HepG2 (cell line): ENCODE results near the gene TPX2. TPM values are rescaled to one million over a fixed set of nuclear protein-coding genes. Genes with fewer than 3 reads are reported as not detected.
A peak's percentile ranks its signal among the peaks of the same experiment; 100 is the strongest.

Experiments used
- ARNT2 ChIP-seq: sonication (generic); formaldehyde crosslinking; IDR thresholded peaks from 2 replicates; pipeline ENCODE4 v1.8.0; 2022; ENCODE audit warnings: mild to moderate bottlenecking, low read depth, missing genetic modification reagents, moderate library complexity
- ATF7 ChIP-seq, 2 experiments: fragments of 450-650 bp in 1 of 2; sonication (generic) in 1 of 2; formaldehyde crosslinking in 1 of 2; IDR thresholded peaks; 2 replicates each; pipeline versions ENCODE4 v1.4.0 to v1.6.1; 2016 to 2020; ENCODE audit warnings: antibody characterized with exemption in 1 of 2, mild to moderate bottlenecking in 1 of 2, missing genetic modification reagents in 1 of 2
- FLYWCH1 ChIP-seq: sonication (generic); formaldehyde crosslinking; IDR thresholded peaks from 2 replicates; pipeline ENCODE4 v1.8.1; 2023; ENCODE audit warnings: mild to moderate bottlenecking, missing genetic modification reagents
- HCFC1 ChIP-seq: fragments of 150-350 bp; IDR thresholded peaks from 2 replicates; pipeline ENCODE4 v1.6.1; 2014; ENCODE audit warnings: low read depth, low read length
- HHEX ChIP-seq: IDR thresholded peaks from 2 replicates; pipeline ENCODE4 v1.6.1; 2016; ENCODE audit warnings: control low read depth
- ISX ChIP-seq: sonication (generic); formaldehyde crosslinking; conservative IDR thresholded peaks from 2 replicates; pipeline ENCODE4 v1.5.0; 2020; ENCODE audit warnings: missing genetic modification reagents
- MAZ ChIP-seq, 2 experiments: sonication (generic) in 1 of 2; formaldehyde crosslinking in 1 of 2; IDR thresholded peaks; 2 replicates each; pipeline versions ENCODE4 v1.5.0 to v1.6.1; 2012 to 2020; ENCODE audit warnings: low read depth in 2 of 2, mild to moderate bottlenecking in 2 of 2, borderline replicate concordance in 1 of 2, improper control_type of control experiment in 1 of 2, low read length in 1 of 2, missing genetic modification reagents in 1 of 2, moderate library complexity in 1 of 2
- MEF2D ChIP-seq: sonication (generic); formaldehyde crosslinking; IDR thresholded peaks from 2 replicates; pipeline ENCODE4 v1.5.1; 2020; ENCODE audit warnings: mild to moderate bottlenecking, missing genetic modification reagents
- MTF2 ChIP-seq: sonication (generic); formaldehyde crosslinking; IDR thresholded peaks from 2 replicates; pipeline ENCODE4 v1.5.0; 2020; ENCODE audit warnings: missing genetic modification reagents, borderline replicate concordance
- MZF1 ChIP-seq: sonication (generic); formaldehyde crosslinking; IDR thresholded peaks from 2 replicates; pipeline ENCODE4 v1.8.1; 2023; ENCODE audit warnings: mild to moderate bottlenecking, missing genetic modification reagents, borderline replicate concordance
- NR0B2 ChIP-seq: sonication (generic); formaldehyde crosslinking; IDR thresholded peaks from 2 replicates; pipeline ENCODE4 v1.4.0; 2020; ENCODE audit warnings: mild to moderate bottlenecking, missing genetic modification reagents
- POLR2G ChIP-seq: fragments of 200-400 bp; formaldehyde crosslinking; IDR thresholded peaks from 2 replicates; pipeline ENCODE4 v1.6.1; 2018; ENCODE audit warnings: mild to moderate bottlenecking, low read depth, low read length, moderate library complexity
- RNF219 ChIP-seq: sonication (generic); formaldehyde crosslinking; IDR thresholded peaks from 2 replicates; pipeline ENCODE4 v1.5.0; 2020; ENCODE audit warnings: mild to moderate bottlenecking, missing genetic modification reagents
- SIX1 ChIP-seq: sonication (generic); formaldehyde crosslinking; IDR thresholded peaks from 2 replicates; pipeline ENCODE4 v1.4.0; 2020; ENCODE audit warnings: missing genetic modification reagents, borderline replicate concordance
- SNRNP70 ChIP-seq: fragments of 200-400 bp; formaldehyde crosslinking; IDR thresholded peaks from 2 replicates; pipeline ENCODE4 v1.6.1; 2017; ENCODE audit warnings: mild to moderate bottlenecking, low read depth, low read length, moderate library complexity
- SUZ12 ChIP-seq: fragments of 150-350 bp; IDR thresholded peaks from 2 replicates; pipeline ENCODE4 v1.6.1; 2014; ENCODE audit warnings: low read depth, low read length
- YEATS2 ChIP-seq: sonication (generic); formaldehyde crosslinking; IDR thresholded peaks from 2 replicates; pipeline ENCODE4 v1.4.0; 2020; ENCODE audit warnings: missing genetic modification reagents, borderline replicate concordance
- YEATS4 ChIP-seq: sonication (generic); formaldehyde crosslinking; IDR thresholded peaks from 2 replicates; pipeline ENCODE4 v1.4.0; 2020; ENCODE audit warnings: missing genetic modification reagents, borderline replicate concordance
- ZNF639 ChIP-seq: conservative IDR thresholded peaks from 2 replicates; pipeline ENCODE4 v1.6.1; 2018; ENCODE audit warnings: missing genetic modification reagents
- ZNF740 ChIP-seq: sonication (generic); formaldehyde crosslinking; IDR thresholded peaks from 2 replicates; pipeline ENCODE4 v1.4.0; 2020; ENCODE audit warnings: missing genetic modification reagents
- ZNF775 ChIP-seq: sonication (generic); formaldehyde crosslinking; IDR thresholded peaks from 2 replicates; pipeline ENCODE4 v1.4.0; 2020; ENCODE audit warnings: missing genetic modification reagents, mild to moderate bottlenecking, moderate library complexity, borderline replicate concordance
- ZSCAN25 ChIP-seq: sonication (generic); formaldehyde crosslinking; IDR thresholded peaks from 2 replicates; pipeline ENCODE4 v1.8.0; 2022; ENCODE audit warnings: mild to moderate bottlenecking, missing genetic modification reagents
- polyA plus RNA-seq, 8 experiments: library from polyadenylated mRNA; depleted of rRNA in 3 of 8; stranded (reverse) in 7 of 8; unstranded in 1 of 8; fragments of >200 nt; fragmentation: Illumina TruSeq in 4 of 8; extraction: Trizol in 4 of 8; gene quantifications; 2 replicates each; pipeline versions ENCODE4 v1.2.1 to v1.2.3, GENCODE V29; 2011 to 2016; ENCODE audit warnings: low read depth in 4 of 8, missing spikeins in 1 of 8, mixed read lengths in 1 of 8; ENCODE audit not compliant: insufficient read depth in 1 of 8
- total RNA-seq, 5 experiments: library from RNA; depleted of rRNA; stranded (reverse); fragments of >200 nt; fragmentation: Illumina TruSeq; extraction: Trizol; gene quantifications; 2 replicates each; pipeline ENCODE4 v1.2.3, GENCODE V29; 2016; ENCODE audit warnings: low read depth in 1 of 5
- TF ChIP-seq, protein P1 (sequence below): sonication (generic); formaldehyde crosslinking; IDR thresholded peaks from 2 replicates; pipeline ENCODE4 v1.5.0; 2020; ENCODE audit warnings: missing genetic modification reagents

Gene TPX2
- total and polyA plus RNA-seq, 2 of the 13 experiments (the other 11 are each of a cell fraction or from before 2014, with no cell fraction given), result 34.3 to 124 TPM

DNA sequence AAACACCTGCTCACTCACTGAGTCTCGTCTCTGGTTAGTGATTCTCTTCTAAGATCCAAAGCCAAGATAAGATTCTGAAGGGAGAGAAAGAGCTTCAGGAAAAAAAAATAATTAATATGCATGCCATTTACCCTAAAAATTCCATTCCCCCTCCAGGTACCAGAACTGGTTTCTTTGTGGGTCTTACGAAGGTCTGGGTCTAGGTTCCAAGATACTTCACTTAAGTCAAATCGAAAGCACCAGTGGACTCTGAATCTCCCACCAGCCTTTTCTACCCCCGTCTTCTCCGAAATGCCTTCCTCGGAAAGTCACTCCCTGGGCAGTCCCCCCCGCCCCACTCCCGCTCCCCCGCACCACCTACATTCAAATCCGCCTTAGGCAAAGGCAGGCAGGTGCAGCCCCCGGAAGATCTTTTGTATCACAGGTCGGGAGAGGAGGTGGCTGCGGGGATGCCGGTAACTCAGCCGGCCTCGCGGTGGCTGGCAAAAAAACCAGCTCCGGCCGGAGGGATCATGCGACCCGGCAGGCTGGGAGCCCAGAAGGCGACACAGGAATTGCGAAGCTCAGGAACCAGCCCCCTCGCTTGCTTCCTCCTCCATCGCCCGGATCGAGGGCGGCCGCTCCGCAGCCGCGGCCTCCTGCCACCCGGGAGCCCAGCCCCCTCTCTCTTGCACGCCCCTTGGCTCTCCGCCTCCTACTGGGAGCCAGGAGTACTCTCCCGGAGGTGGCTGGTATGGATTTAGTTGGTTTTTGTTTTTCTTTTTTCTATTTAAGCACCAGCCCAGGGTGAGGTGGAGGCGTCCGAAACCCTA, 16.6 kb upstream of the TPX2 start, which contains the start of gene BCL2L1 (continued):
- TF ChIP-seq MZF1 (CRISPR knock-in tag) (no peak), HCFC1 (no peak), MTF2 (no peak), ARNT2 (0 out of 2 replicates have a peak, but pooled peaks have one; percentile 2), HHEX (CRISPR knock-in tag) (no peak), ZNF639 (CRISPR knock-in tag) (no peak), SUZ12 (no peak), ZNF740 (no peak), ISX (CRISPR knock-in tag) (0 out of 2 replicates have a peak, but pooled peaks have one; percentile 7), MAZ (IDR thresholded peaks at IDR 0.05; ENCODE audit: borderline replicate concordance, low read depth, low read length) (peak; percentile 86; the same call in 1 of the 2 replicates), MAZ (CRISPR knock-in tag; IDR thresholded peaks at IDR 0.05; ENCODE audit: low read depth) (no peak), ATF7 (IDR thresholded peaks at IDR 0.05) (no peak), ATF7 (CRISPR knock-in tag; IDR thresholded peaks at IDR 0.05) (no peak), SNRNP70 (no peak), NR0B2 (CRISPR knock-in tag) (no peak), YEATS2 (CRISPR knock-in tag) (no peak; the same call in 1 of the 2 replicates), ZNF775 (peak; percentile 90; the same call in 1 of the 2 replicates), ZSCAN25 (no peak), MEF2D (no peak), POLR2G (peak; percentile 84), RNF219 (CRISPR knock-in tag) (0 out of 2 replicates have a peak, but pooled peaks have one; percentile 66), FLYWCH1 (no peak), YEATS4 (0 out of 2 replicates have a peak, but pooled peaks have one; percentile 30), SIX1 (CRISPR knock-in tag) (peak; percentile 52)
- TF ChIP-seq, protein P1, sequence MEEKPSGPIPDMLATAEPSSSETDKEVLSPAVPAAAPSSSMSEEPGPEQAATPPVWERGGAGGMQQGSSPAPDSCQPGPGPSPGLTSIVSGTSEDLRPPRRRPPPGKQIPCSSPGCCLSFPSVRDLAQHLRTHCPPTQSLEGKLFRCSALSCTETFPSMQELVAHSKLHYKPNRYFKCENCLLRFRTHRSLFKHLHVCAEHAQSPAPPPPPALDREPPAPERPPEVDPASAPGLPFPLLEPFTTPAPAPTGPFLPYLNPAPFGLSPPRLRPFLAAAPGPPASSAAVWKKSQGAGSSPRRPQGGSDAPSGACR, result no peak
